Measurements from ENCODE around the gene INPP5A. TPM values are rescaled to one million over a fixed set of nuclear protein-coding genes. Genes with fewer than 3 reads are reported as not detected.
"Not testable (repeated sequence)": the region's sequence is repeated elsewhere in the genome, so short reads cannot be mapped to it uniquely, and the experiment has no call there.

INPP5A gene
- polyA plus RNA-seq, 3 donors: 31.5 to 35.4 (median 33.1) TPM

DNA sequence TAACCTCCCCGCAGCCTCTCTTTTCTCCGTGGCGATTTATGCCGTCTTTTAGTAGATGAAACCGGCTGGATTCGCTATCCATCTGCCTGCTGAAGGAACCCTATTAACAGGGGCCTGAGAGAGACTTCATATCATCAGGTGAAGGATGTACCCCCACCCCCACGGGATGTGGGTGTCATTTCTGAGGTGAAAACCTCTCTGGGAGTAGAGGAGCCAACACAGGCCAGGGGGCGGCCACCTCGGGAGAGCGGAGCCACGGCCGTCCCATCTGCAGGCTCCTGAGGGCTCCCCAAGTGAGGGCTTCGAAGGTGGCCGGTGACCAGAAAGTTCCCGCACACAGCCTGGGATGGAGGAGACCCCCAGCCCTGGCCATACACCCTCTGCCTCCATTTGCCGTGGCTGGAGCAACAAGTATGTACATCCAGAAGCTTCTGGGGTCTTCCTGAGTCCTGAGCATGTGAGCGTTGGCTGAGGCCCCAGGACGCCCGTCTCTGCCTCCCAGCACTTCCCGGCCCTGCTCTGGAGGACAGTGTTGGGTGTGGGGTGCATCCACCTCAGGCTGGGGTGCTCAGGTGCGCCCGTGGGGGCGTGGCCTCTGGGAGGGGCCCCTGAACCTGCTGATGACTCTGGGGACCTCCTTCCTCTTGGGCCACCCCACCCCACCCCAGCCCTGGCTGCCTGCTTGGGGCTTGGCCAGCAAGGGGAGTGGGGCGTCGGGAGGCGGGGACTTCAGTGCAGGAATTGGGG lies 163.7 kb downstream of the INPP5A start:
- no peak for DNase-seq

DNA sequence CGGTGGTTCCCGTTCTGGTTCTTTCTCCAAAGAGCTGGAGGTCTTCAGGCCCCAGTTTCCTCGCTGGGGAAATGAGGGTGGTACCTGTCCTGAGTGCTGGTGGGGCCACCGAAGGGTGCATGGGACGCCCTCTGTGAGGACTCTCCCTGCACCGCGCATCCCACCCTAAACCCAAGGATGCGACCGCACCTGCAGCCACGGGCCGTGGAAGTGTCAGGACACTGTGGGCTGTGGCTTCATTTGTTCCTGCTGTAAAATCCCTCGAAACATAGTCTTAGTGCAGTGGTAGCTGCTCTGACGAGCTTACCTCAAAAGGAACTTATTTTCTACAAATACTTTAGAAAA lies 164.2 kb downstream of the INPP5A start:
- no peak for DNase-seq

DNA sequence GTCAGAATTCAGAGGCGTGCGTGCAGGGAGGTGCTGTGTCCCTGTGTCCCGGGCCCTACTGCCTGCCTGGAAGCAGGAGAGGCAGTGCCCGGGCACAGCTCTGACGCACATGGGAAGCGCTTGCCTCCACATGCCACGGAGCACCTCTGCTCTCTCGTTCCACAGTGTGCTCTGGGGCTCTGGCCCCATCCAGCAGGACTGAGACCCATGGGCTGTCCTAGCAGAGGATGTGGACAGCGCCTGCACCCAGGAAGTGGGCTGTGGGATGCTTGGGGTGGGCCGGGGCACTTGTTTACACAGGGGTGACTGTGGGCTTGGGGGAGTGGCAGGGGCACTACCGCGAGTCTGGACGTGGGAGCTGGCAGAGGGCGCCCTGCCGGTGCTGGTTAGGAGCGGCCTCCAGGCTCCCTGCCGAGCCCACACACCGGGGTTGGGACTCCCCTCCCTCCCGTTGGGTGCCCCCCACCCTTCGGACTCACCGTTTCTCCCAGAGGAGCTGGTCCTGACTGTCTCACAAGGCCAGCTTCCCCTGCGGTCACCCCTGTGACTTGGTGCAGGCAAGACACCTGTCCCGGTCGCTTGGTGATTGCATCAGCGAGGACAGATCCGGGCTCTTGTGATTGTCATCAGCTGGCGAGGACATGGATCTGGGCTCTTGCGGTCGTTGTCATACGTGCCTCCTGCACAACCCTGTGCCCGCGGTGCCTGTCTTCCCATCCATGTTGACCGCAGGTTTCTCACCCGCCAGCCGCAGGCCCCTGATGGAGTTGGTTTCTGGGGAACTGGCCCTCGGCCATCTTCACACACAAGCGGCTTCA lies 165.2 kb downstream of the INPP5A start:
- no peak for DNase-seq

DNA sequence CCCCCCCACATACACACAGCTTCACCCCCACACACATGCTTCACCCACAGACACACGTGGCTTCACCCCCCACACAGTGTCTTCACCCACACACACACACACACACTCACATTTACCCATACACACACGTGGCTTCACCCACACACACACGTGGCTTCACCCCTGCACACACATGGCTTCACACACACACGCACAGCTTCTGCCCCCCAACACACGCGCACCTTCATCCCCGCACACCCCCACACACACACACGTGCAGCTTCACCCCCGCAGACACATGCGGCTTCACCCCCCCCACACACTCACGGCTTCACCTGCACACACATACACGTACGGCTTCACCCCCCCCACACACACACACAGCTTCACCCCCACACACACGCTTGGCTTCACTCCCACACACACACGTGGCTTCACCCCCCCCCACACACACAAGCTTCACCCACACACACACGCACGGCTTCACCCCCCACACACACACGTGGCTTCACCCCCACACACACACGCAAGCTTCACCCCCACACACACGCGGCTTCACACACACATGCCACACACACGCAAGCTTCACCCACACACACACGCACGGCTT lies 165.9 kb downstream of the INPP5A start:
- DNase-seq: no peak

DNA sequence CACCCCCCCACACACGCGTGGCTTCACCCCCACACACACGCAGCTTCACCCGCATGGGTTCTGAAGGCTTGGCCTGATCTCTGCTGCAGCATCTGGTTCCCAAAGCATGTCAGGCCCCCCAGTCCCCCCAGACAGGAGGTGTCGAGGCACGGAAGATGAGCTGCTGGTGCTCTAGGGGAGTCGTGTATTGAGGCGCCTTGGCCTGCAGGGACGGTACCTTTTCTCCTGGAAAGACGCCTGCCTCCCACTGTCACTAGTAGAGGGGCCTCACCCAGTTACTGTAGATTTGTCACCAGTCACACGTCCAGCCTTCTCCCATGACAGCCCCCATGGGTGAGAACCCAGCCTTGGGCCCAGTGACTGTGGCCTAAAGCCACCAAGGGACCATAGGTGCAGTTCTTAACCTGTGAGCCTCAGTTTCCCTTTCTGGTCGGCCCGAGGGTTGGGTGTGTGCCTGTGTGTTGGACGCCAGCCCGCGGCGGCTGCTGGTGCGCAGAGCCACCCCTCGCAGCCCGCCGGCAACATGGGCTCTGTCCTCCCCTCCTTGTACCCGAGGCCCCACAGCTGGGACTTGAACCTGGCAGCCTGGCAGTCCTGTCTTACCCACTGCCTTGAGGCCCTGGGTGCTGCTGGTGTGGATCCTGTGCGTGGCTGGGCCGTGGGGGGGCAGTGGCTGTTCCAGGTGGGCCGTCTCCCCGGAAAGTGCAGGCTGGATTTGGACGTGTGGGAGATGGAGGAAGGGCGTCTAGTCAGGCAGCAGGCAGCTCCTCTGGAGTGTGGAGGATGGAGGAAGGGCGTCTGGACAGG lies 166.6 kb downstream of the INPP5A start:
- DNase-seq: no peak

DNA sequence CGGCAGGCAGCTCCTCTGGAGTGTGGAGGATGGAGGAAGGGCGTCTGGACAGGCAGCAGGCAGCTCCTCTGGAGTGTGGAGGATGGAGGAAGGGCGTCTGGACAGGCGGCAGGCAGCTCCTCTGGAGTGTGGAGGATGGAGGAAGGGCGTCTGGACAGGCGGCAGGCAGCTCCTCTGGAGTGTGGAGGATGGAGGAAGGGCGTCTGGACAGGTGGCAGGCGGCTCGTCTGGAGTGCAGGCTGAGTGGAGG lies 167.2 kb downstream of the INPP5A start:
- DNase-seq: not testable (repeated sequence)

DNA sequence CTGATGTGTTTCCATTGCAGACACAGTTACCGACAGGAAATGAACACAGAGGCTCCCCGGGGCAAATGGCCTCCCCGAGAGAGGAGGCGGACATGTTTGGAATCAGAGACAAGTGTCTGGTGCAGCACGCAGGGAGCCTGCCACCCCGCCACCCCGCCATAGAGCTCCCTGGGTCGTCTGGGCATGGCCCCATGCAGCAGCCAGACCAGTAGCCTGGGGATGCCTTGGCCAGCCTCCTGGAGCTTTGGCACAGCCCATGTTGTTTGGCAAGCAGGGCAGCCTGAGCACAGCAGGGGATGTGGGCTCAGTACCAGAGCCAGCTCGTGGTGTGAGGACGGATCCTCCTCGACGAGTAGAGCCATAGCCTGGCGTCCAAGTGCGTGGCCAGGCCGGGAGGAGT lies 167.6 kb downstream of the INPP5A start:
- no peak for DNase-seq

DNA sequence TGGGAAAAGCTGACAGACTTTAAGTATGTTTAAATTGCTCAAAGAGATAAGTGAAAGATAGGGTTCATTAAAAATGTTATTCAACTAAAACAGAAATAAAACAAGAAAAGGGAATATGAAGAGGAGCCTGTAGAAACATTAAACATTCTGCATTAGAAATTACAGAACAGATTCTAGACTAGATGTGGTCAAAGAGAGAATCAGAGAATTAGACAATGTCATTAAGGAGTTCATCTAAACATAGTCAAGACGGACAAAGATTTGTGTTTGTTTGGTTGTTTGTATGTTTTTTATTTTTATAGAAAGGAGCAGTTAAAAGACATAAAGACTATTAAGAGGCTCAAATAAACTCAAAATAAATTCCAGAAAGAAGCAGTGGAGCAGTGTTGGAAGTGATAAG lies 168.4 kb downstream of the INPP5A start:
- DNase-seq: no peak

DNA sequence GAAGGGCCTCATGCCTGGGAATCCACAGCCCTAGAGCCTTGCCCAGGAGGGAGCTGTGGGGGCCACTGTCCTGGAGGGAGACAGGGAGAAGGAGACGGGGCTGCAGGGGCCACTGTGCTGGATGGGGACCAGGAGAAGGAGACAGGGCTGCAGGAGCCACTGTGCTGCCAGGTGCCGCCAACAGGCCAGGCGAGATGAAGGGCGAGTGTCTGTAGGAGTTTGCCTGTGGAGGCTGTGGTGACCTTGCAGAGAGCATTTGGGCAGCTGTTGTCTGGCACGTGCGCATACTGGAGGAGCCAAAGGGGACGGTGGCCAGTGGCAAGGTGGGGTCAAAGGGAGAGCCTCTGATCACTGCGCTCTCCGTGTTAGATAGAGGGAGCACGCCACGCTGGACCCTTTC lies 169.1 kb downstream of the INPP5A start:
- DNase-seq: no peak

DNA sequence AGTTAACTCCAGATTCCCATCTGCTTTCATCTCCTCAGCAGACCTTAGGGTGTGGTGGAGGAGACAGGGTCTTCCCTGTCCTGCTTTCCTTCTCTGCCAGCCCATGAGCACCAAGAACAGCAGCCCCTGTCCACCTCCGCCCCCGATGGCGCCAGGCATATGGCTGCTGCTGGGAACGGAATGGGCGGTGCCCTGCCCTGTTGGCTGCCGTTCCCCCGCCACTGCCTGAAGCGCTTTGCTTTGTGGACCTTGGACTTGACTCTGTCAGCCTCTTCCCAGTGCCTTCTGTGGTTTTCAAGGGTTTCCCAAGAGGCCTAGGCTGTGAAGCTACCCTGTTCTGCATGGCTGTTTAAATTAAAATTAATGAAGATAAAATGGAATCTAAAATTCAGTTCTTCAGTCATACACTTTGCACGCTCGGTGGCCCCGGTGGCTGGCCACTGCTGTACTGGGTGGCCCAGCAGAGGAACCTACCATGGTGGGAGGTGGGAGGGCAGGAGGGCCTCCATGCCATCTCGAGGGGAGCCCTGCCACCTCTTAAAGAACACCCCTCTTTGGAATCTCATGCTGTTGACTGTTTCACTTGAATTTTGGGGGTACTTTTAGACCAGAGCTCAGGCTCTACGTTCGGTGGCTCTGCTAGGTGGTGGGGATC lies 169.7 kb downstream of the INPP5A start:
- no peak for DNase-seq

DNA sequence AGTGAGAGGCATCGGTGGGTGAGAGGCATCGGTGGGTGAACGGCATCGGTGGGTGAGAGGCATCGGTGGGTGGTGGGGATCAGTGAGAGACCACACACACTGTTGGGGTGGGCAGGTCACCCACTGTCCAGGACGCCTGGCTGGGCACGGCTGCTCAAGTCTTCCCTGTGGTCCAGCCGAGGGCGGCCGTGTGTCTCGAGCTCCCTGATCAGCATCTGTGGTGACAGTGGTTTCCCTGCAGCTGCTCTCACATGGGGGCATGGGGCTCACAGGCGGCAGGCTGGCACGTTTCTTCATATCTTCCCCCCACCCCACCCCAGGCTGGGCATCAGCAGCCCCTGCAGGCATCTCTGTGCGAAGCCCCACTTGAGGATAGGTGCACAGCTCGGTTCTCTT lies 170.2 kb downstream of the INPP5A start:
- no peak for DNase-seq

DNA sequence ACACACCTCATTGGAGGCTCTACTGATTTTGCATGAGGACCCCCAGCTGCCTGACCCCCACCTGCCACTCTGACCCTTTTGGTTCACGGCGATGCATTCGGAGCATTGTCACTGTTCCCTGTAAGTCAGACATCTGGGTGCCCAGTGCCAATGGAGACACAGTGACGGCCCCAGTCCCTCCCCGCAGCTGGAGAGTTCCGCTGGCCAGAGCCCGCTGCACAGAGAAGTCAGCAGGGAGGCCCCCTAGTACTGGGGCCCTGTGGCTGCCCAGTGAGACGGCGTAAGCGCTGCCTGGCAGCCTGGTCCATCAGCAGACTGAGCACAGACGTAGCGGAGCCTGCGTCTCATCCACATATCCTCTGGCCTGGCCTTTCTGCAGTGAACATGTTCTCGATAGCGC lies 170.9 kb downstream of the INPP5A start:
- no peak for DNase-seq

DNA sequence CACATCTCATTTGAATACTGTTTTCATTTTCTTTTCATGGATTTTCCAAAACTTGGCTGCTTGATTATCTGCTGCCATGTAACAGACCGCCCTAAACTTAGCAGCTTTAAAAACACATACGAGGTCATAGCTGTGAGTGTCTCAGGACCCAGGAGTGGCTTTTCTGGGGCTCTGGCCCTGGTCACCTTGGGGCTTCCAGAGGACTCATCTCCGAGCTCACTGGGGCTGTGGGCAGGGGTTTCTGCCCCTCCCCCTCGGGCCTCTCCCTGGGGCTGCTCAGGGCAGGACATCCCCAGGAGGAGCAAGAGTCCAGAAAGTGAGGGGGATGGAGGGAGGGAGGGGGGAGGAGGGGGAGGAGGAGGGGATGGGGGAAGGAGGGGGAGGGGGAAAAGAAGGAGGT lies 171.3 kb downstream of the INPP5A start:
- DNase-seq: no peak

DNA sequence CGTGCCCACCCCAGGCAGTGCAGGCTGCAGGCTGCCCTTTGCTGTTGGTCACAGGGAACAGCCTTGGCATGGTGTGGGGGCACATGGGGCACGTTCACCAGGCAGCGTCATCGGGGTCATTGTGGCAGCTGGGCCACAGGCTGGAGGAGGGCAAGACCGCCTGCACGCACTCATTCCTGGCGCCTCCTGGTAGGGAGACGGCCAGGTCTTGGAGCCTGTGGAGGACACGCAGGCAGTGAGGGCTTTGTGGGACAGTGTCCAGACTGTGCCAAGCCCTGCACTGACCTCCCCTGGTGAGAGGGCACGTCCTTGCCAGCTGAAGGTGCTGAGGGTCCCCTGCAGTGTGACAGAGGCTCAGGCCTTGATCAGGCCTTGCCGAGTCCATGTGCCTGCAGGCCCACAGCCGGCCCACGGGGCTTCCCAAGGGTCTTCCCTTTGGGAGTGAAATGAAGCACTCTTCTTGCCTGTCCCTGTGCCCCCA lies 171.9 kb downstream of the INPP5A start:
- DNase-seq: no peak

DNA sequence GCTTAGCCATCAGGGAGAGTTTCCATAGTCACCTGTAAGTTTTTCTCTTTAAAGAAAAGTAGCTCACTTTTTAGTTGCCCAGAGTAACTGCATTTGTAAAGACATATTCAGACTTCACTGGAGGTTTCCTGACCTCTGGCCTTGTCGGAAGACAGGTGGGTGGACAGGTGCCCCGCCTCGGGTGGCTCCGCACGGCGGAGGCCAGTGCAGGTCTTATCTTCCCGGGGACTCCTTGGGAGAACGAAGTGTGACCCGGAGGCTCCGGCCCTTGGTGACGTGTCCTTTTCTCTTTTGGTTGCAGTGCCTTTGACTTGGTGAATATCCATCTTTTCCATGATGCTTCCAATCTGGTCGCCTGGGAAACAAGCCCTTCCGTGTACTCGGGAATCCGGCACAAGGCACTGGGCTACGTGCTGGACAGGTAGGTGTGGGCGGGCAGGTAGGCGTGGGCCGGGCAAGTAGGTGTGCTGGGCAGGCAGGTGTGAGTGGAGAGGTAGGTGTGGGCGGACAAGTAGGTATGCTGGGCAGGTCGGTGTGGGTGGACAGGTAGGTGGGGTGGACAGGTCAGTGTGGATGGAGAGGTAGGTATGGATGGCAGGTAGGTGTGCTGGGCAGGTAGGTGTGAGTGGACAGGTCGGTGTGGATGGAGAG lies 172.6 kb downstream of the INPP5A start:
- DNase-seq: no peak

DNA sequence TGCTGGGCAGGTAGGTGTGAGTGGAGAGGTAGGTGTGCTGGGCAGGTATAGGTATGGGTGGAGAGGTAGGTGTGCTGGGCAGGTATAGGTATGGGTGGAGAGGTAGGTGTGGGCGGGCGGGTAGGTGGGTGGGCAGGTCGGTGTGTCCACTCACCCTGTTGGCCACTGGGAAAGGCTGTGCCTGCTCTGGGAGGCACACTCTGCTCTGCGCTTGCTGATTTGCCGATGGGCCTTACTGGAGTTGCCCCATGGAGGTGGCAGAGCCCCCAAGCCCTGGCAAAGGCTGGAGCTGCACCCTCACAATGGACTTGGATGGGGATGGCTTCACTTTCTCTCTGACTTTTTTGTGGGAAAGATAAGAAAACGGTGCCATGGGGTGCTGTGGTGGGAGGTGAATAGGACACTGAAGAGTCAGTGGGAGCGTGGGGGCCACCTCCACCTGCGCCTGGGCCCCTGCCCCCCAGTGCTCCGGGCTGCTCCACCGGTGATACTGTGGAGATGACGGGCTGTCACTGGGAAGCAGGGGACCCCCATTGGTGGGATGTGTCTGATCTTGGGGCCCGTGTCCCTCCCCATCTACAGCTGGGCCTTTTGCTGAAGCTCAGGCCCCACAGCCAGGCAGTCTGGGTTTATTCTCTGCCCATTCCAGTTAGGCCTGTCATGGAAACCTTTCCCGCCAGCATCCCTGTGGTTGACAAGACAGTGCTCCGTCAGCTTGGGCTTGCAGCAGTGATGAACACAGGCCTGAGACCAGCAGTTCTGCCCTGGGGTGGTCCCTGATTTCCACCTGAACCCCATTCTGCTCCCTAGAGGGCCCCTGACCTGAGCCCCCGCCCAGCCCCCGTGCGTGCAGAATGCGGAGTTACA lies 173.4 kb downstream of the INPP5A start:
- no peak for DNase-seq

DNA sequence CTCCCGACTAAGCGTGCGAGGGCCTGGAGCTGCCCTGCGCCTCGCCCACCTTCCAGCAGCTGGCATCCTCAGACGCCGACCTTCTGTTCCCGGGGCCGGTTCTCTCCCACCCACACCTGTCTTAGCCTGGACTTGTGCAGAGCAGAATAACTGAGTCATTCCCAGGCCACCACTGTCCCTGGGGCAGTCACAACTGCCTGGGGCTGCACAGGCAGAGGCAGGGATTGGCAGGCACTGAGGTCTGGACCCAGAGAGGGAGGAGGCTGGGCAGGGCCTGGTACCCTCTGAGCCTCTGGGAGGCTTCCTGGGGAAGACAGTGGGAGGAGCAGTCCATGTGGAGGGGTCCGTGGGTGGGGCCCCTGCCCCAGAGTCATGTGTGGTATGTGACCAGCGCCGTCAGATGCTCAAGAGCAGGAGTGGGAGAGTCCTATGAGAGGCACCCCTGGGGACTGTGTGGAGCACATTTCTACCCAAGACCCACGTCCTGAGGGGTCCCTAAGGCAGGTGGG lies 174.1 kb downstream of the INPP5A start:
- DNase-seq: no peak

DNA sequence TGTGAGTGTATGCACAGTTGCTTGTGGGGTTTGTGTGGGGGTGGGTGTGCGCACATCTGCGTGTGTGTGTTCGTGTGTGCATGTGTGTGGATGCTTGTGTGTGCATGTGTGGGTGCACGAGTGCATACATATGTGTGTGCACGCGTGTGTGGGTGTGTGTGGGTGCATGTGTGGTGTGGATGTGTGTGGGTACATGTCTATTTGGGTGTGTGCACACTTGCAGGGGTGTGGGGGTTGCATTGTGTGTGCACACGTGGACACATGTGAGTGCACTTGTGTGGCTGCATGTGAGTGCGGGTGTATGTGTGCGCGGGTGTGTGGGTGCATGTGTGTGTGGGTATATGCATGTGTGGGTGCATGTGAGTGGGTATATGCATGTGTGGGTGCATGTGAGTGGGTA lies 174.7 kb downstream of the INPP5A start:
- DNase-seq: no peak

DNA sequence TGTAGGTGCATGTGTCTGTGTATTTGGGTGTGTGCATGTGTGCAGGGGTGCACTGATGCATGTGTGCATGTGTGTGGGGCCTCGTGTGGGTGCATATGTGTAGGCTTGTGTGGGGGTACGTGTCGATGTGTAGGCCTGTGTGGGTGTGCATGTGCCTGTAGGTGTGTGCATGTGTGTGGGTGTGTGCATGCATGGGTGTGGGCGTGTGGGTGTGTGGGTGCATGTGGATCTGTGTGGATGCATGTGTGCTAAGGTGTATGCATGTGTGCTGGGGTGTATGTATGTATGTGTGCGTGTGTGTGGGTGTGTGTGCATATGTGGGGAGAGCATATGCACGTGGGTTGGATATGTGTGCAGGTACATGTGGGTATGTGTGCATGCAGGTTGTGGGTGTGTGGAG lies 175.2 kb downstream of the INPP5A start:
- no peak for DNase-seq

DNA sequence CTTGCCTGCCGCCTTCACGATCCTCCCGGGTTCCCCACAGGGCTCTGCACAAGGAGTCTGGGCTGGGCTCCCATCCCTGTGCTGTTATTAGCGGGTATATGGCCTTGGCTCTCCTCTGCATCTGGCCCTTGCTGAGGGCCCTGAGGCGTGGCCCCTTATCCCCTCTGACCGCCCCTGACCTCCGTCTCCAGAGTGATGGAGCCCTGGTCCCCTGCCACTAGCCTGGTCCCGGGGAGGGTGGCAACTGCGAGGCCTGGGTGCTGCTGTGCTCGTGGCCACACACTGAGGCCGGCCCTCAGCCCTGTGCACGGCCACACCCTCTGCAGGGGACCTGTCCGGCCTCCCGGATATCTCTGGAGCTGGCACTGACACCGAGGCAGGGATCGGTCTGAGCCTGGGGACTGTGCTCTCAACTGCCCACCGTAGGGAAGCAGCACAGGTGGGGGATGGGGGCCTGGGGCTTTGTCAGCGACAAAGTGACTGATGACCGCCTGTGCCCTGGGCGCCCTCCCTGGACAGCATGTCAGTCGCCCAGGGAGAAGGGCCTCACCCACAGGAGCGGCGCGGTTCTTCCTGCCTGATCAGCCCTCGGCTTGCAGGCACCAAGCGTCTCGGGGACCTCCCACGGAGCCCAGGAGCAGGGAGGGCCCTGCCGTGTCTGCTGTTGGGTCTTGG lies 176.0 kb downstream of the INPP5A start:
- DNase-seq: no peak
